HG02623 (cell line): ENCODE results near the gene LRRC2.
"Not testable (repeated sequence)": the region's sequence is repeated elsewhere in the genome, so short reads cannot be mapped to it uniquely, and the experiment has no call there.

Experiments
- ATAC-seq: cut with Tn5 transposase; IDR thresholded peaks from one replicate; pipeline ENCODE4 v1.9.1; 2021; ENCODE audit warnings: moderate library complexity; ENCODE audit not compliant: unreplicated experiment

LRRC2 gene

DNA sequence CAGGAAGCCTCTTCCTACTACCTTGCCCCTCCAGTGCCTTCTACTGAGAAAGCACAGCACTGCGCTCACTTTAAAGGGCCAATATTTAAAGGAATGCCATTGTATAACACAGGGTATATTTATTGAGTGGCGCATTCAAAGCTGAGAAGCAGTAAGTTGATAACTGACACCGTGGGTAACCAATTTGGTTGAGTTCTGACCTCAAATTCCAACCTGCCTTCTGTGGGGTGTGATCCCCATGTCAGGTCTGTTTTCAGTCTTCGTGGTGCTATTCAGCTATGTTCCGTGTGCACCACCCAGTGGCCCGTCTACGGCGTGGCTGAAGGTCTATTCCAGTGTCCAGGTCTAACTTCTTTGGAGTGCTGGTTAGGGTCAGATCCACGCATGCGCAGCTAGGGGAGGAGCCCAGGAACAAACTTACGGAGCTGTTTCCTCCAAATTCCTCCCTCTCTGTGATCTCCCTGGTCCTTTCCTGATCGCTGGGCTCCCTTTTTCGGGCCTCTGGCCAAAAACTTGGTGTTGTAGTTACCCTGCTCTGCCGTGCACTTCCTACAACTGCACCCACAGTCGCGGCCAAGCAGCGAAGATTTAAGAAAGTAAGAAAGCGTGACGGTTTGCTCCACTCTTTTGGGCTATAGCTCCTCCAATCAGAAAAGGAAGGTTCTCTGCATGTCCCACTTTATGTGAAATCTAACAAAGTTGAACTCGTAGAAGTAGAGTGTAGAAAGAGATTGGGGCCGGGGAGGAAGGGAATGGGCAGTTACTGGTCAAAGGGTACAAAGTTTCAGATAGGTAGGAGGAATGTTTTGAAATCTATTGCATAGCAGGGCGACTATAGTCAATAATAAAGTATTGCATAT, 7.7 kb downstream of the LRRC2 start:
- ATAC-seq: peak; percentile 57

DNA sequence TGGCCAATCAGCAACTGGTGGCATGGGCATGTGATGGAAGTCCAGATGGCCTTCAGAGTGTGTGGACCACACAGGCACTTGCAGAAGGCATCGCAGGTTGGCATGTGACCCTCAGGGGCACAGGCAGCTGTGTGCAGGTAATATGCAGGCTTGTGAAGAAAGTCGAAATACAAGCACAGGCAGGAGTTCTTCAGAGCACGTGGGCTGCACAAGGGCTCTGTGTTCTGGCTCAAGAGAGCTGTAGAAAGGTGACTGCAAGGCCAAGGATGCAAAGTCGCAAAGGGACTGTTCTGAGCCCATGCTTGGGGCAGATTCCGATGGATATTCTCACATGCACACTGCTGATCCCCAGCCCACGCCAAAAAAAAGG, 8.3 kb downstream of the LRRC2 start:
- ATAC-seq: no peak

DNA sequence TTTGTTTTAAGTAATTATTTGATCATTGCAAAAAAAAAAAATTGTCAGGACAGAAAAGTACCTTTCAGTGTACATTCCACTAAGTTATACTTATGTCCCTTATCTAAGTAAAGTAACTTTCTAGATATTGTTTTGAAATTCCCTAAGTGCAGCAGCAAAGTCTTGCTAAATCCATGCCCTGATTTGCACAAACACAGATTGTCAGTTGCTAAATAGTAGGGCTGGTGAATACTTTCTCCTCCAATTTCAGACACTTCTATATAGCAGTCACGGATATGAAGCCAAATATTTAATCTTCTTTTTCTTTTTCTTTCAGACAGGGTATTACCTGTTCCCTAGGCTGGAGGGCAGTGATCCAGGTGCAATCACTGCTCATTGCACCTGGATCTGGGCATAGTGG, 12.9 kb downstream of the LRRC2 start:
- no peak for ATAC-seq

DNA sequence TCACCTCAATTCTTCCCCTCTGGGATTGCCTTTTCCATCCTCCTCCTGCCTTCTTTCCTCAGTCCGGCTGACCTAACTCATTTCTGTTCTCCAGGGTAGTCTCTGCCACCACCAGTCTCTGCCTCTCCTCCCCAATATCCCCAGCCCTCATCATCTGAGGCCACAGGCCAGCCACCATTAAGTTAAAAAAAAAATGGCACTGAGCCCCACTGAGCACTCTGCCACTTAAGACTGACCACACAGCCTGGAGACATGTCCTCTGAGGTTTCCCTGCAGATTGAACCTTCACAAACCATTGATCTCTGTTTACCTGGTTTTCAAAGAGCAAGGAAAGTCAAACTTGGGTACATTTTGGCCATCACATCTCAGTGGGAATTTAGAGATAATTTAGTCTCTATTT, 13.6 kb downstream of the LRRC2 start:
- no peak for ATAC-seq

DNA sequence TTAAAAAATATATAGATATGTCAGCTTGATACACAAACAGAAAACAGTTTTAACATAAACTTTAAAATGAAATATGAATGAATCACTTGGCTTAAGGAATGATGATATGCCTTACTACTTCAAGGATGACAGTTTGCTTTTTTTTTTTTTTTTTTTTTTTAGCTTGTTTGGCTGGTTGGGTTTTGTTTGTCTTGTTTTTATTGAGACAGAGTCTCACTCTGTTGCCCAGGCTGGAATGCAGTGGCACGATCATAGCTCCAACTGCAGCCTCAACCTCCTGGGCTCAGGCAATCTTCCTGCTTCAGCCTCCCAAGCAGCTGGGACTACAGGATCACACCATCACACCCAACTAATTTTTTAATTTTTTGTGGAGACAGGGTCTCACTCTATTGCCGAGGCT, 14.5 kb downstream of the LRRC2 start:
- no peak for ATAC-seq

DNA sequence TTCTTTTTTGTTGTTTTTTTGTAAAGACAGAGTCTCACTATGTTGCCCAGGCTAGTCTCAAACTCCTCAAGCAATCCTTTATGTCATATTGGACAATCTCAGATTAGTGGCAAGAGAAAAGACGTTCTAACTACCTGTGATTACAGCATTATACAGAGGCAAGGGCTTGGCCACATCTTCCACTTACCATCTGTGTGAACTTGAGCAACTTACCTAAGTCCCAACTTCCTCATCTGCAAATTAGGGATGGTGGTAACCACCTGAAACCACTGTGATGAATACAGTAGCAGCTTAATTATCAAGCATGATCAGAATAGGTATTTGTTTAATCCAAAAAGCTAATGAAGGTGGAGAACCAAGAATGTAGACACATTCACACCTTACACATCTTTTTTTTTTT, 16.1 kb downstream of the LRRC2 start:
- ATAC-seq: no peak

DNA sequence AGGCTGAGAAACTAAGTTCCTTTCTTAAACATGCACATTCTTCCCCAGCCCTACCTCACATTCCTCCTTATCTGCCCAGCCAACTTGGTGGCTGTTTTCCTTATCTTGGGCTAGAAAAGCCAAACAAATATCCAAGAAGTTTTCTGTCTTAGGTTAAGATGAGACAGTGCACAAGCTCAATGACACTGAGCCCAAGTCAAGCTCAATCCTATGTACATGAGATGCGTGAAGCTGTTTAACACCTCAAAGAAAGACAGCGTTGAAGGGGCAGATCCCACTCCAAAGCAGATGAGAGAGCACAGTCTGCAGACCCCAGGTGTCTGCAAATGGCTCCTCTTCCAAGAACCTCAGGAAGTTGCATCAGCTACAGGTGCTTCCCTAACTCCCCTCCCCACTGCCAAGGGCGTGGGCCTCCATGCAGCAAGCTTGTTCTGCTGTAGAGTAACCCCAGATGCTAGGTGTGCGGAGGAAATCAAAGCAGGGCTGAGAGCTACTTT, 16.6 kb downstream of the LRRC2 start:
- ATAC-seq: no peak

DNA sequence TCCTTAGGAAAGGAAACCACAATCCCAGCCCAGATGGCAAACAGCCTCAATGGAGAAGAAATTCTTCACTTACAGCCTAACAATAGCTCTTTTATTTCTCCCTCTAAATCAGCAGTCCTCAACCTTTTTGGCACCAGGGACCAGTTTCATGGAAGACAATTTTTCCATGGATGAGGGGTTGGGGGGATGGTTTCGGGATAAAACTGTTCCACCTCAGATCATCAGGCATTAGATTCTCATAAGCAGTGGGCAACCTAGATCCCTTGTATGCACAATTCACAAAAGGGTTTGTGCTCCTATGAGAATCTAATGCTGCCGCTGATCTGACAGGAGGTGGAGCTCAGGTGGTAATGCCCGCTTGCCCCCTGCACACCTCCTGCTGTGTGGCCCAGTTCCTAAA, 17.5 kb downstream of the LRRC2 start:
- not testable (repeated sequence) for ATAC-seq

DNA sequence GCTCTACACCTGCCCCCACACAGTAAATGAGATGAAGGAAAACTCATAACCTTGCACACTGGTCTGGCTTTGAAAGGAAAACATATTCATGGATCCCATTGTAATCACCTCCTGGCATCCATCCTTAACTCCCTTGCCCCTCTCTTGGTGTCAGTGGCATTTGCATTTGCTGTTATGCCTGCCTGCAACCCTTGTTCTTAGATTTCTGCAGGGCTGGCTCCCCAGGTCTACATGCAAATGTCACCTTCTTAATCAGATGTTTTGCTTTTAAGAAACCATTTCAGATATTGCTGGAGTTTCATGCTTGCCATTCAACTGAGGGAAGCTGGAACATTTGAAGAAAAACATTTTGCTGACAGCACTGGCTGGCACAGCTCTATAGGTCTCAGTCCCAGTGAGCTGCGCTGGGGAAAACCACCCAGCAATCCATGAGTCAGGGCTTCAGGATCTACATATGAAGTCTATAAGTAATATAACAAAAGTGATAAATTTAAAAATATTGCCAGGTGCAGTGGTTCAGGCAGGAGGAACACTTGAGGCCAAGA, 19.1 kb downstream of the LRRC2 start:
- no peak for ATAC-seq

DNA sequence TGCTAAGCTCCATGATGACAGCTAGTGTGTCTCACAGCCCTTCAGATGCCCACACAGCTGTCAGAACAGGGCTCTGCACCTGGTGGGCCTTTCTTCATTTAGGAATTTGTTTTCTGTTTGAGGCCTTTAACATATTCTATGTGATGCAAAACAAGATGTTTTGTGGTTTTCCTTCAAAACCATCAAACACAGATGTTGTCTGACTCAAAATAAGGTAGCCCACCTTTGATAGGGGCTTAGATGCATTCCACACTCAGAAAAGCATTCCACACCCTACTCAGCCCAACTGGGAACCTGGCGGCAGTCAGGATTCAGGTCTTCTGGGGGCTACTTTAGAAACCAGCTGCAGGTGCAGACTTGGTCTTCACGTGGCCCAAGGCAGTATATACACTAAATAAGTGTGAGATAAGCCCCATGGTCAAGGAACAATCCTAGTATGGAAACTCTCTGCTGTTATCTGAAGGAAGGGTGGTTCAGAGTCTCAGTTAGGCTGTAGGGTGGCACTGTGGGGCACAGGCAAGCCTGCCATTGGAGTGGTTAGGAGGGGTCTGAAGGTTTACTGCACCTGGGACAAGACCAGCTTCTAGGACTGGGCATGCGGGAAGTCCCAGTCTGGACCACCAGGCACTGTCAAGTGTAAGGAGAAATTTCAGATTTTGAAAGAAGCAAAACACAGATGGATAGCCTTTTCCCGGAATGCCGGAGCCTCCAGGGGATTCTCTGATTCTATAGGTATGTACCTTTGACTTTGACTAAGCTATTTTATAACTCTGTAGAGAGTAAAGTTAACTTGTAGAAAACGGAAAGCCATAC, 20.1 kb downstream of the LRRC2 start:
- ATAC-seq: no peak

DNA sequence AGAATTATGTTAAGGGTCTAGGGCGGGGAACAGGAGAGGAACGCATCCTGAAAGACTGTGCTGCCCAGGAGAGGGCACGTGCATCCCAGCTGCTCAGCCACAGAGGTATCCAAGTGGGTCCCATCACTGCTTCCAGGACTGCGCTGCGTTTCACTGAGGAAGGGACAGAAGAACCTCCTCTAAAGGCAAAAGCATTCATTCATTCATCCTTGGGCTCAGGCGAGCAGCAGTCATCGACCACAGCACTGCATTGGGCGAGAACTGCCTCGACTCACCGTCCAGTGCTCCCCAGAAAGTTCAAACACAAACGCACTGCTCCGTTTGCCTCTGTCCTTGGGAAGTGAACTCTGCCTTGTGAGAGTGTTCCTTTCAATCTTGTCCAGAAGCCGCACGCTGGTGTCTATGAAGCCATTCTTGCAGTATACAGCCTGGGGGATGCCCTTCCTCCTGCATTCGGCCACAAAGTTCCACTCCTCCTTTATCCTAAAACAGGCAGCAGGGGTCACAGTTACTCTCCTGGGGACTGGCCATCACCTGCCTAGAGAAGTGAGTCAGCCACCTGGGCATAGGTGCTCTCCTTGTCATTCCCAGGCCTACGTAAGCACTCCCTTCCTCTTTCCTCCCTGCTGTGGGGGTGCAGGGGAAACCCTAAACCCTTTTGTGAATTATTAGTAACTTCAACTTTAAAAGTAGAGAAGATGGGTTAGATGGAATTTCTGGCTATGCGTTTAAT, 21.2 kb downstream of the LRRC2 start:
- ATAC-seq: no peak

DNA sequence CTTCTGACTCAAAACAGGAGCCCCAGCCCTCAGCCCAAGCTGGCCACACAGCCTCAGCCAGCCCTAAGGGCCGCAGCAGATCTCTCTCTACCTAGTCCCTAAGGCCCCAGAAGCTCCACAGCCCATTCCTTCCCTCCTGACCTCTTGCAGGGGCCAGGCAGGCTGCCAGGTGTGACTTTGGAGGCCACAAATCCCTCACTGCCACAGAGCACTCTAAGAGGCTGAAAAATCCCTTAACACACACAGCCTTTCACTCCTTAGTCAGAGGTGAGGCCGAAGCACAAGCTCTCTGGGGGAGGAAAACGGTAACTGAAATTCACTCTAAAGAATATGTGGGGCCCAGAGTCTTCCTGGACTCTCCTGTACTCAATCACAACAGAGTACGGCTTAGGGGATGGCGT, 23.3 kb downstream of the LRRC2 start:
- ATAC-seq: no peak

DNA sequence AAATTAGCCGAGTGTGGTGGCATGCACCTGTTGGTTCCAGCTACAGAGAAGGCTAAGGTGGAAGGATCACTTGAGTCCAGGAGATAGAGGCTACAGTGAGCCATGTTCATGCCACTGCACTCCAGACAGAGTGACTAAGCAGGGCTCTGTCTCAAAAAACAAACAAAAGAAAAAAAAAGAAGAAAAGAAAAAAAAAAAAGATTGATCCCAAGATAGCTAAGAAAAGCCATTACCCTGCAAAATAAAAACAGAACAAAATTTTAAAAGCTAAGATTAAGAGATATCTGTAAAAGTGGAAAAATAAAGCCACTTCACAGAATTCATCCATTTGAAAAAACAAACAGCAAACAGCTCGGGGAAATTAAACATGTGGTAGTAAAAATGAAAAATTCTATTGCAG, 23.8 kb downstream of the LRRC2 start:
- no peak for ATAC-seq

DNA sequence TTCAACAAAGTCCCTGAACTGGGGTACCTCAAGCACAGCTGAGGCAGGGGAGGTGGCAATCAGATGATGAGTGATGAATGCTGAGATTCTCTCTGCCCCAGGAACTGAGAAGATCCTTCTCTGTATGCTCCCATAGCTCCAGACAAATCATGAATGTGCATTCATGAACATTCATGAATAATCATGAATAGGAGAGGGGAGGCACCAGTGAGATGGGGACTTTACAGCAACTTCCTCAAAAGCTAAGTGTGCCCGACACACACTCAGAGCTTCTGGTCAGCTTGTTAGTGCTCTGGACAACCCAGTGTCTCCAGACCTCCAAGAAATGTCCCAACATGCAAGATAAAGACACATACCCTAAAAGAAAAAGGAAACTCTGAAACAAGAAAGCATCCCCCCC, 24.3 kb downstream of the LRRC2 start:
- ATAC-seq: no peak

DNA sequence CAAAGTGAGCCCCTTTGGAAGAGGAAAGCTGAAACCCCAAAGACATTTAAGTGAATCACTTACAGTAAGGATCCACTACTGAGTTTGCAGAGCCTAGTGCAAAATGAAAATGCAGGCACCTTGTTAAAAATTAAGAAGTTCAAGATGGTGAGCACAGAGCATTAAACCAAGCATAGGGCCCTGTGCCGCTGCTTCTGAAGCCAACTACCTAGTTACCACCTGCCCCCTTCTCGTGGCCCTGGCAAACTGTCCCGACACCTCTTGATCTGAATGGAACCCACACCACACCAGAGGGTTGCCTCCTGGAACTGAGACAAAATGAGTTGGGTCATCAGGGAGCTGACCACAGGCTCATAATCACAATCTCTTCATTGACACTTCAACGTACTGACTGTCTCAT, 25.6 kb downstream of the LRRC2 start:
- no peak for ATAC-seq

DNA sequence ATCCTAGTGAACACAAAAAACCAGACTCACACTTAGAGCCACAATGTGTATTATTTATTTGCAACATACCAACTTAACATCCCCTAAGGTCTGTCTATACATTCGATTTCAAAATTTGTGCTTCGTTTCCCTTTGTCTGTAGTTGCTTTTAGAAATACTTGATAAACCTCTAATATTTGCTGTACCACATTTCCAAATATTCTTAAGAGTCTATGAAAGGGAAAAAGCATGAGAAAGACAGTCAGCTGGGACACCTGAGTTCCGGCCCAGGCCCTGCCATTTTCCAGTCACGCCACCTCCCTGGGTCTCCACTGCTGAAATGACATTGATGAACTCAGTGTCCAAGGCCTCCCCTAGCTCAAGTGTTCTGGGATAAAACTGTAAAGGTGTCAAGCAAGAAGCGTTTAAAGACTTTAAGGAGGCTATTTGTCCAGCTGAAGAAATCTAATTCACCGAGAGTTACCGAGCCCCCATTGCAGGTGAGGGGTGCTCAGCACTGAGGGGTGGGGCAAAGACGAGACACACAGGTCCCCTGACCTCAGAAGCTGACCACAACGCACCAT, 26.6 kb downstream of the LRRC2 start:
- ATAC-seq: no peak

DNA sequence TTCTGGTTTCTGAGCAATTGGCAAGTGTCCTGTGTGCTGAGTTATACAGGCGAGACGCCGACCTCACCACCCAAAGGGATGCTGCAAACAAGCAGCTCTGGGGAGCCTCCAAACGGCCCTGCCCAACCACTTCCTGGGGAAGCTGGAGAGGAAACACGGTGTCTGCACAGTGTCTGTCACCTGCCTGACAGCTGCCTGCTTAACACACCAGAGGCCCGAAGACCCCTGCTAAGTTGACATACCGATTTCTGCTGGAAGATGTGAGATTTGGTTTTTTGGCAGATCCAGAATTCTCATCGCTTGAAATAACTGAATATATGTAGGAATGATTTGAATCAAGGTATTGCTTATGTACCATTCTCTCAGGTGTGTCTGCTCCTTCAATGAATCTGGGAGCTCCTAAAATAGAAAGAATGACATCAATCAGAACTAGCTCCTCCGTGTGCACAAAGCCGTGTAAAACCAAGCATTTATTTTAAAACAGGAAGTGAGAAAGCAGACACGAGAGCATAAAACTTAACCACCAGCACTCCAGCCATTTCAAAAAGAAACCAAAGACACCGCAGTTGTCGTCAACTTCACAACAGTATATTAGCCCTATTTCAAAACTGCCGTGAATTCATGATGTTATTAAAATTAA, 27.2 kb downstream of the LRRC2 start:
- peak; percentile 74 for ATAC-seq

DNA sequence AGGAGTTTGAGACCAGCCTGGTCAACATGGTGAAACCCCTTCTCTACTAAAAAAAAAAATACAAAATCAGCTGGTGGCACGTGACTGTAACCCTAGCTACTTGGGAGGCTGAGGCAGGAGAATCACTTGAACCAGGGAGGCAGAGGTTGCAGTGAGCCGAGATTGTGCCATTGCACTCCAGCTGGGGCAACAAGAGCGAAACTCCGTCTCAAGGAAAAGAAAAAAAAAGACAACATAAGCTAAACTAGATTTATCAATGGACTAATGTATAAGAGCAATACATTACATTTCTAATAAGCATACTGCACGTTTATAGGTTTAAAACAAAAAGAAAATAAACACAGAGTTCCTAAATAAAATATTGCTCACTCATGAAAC, 27.7 kb downstream of the LRRC2 start:
- ATAC-seq: not testable (repeated sequence)

DNA sequence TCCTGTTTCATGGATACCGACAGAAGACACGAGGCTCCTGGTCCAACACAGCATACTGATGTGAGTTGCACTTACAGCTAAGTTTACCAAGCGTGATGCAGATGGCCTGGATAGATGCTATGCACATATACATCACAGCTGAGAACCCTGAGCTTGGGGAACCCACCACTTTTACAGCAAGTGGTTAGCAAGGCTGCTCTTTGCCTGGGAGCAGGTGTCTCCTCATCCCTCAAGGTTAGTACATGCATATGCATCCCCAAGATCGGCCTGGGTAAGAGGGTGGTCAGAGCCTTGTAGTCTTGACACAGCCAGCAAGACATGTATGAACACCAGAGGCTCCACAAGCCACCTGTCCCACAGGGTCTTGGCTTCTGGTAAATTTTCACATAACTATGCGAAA, 28.3 kb downstream of the LRRC2 start:
- no peak for ATAC-seq

DNA sequence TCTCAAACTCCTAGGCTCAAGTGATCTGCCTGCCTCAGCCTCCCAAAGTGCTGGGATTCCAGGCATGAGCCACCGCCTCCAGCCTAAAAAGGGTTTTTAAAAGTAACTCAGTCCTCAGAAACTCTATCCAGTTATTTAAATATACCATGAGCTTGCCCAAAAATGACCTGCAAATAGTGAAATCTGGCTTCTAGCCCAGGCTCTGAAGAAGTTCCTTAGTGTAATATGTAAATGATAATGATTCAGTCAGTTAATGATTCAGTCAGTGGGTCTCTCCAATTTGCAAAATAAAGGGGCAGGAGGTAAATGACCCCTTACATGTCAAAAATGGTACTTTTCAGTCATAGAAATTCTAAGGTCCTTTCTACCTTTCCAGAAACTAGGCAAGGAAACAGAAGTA, 28.8 kb downstream of the LRRC2 start:
- no peak for ATAC-seq
